EL (cell line): Measurements from ENCODE around the gene MINK1.

Source experiments
- DNase-seq: peaks from one replicate; pipeline ENCODE4 v3.0.0-alpha.2; 2016

The MINK1 gene

GRCh38 chr17:4833178-4833940 lies at the start of gene MINK1:
Gene MINK1, plus strand, starts transcription at chr17:4833340. Its CDS starts 244 bp downstream, at chr17:4833584.
- DNase-seq, result peak; percentile 94

GRCh38 chr17:4785311-4786105 lies 47.6 kb upstream of the MINK1 start:
- no peak for DNase-seq

- DNase-seq, result peak; percentile 56
Observed at GRCh38 chr17:4786106-4786511, 47.0 kb upstream of the MINK1 start, which contains the start of gene VMO1. Gene VMO1, minus strand, starts transcription at chr17:4786364. Its CDS starts 12 bp downstream, at chr17:4786352.

GRCh38 chr17:4786516-4786915 lies 46.6 kb upstream of the MINK1 start:
- DNase-seq, result no peak

GRCh38 chr17:4788159-4788806 lies 44.9 kb upstream of the MINK1 start:
- no peak for DNase-seq

- DNase-seq, result no peak
Observed at GRCh38 chr17:4788807-4789700, 44.1 kb upstream of the MINK1 start, which contains the start of gene GLTPD2. Gene GLTPD2, plus strand, starts transcription at chr17:4788964. Its CDS starts 48 bp downstream, at chr17:4789012.

GRCh38 chr17:4789701-4789950 lies 43.5 kb upstream of the MINK1 start:
- DNase-seq, result no peak

- DNase-seq, result peak; percentile 89
Observed at GRCh38 chr17:4789951-4790704, 43.0 kb upstream of the MINK1 start.

- DNase-seq, result no peak
Observed at GRCh38 chr17:4790705-4791088, 42.4 kb upstream of the MINK1 start.

- no peak for DNase-seq
Observed at GRCh38 chr17:4795168-4795567, 38.0 kb upstream of the MINK1 start.

- DNase-seq, result peak; percentile 56
Observed at GRCh38 chr17:4796552-4796920, 36.6 kb upstream of the MINK1 start.

- DNase-seq, result no peak
Observed at GRCh38 chr17:4800462-4801196, 32.5 kb upstream of the MINK1 start.

- DNase-seq, result no peak
Observed at GRCh38 chr17:4802228-4802627, 30.9 kb upstream of the MINK1 start, which contains the start of gene C17orf114. Gene C17orf114, minus strand, starts transcription at chr17:4802328.

GRCh38 chr17:4806456-4806776 lies 26.7 kb upstream of the MINK1 start:
- no peak for DNase-seq

- peak; percentile 86 for DNase-seq
Observed at GRCh38 chr17:4806777-4807604, 26.1 kb upstream of the MINK1 start, which contains the start of gene PLD2. Gene PLD2, plus strand, starts transcription at chr17:4807152. Its CDS starts 621 bp downstream, at chr17:4807773.

GRCh38 chr17:4807605-4808377 lies 25.3 kb upstream of the MINK1 start:
- no peak for DNase-seq

GRCh38 chr17:4808378-4808767 lies 24.8 kb upstream of the MINK1 start:
- DNase-seq, result no peak

GRCh38 chr17:4810696-4811290 lies 22.3 kb upstream of the MINK1 start:
- DNase-seq, result no peak

- DNase-seq, result no peak
Observed at GRCh38 chr17:4811471-4811870, 21.7 kb upstream of the MINK1 start.
